NB4 (cell line): ENCODE results near the gene NFIA.

Experiments
- DNase-seq: peaks from one replicate; pipeline ENCODE4 v3.0.0; 2010; ENCODE audit warnings: low read depth
- H3K4me3 ChIP-seq: one replicate; pipeline ENCODE4 v1.5.1; 2011; ENCODE audit warnings: mild to moderate bottlenecking, low read depth, low read length, moderate library complexity
- CTCF ChIP-seq: IDR thresholded peaks from one replicate; pipeline ENCODE4 v1.5.1; 2012; ENCODE audit warnings: low read depth, low read length
- MAX ChIP-seq: IDR thresholded peaks from 2 replicates; pipeline ENCODE4 v1.6.1; 2011; ENCODE audit warnings: low read depth, low read length
- MYC ChIP-seq: IDR thresholded peaks from 2 replicates; pipeline ENCODE4 v1.6.1; 2011; ENCODE audit warnings: low read depth, low read length
- POLR2A ChIP-seq: IDR thresholded peaks from 2 replicates; pipeline ENCODE4 v1.6.1; 2011; ENCODE audit warnings: mild to moderate bottlenecking; ENCODE audit not compliant: insufficient read length; ENCODE audit errors: extremely low read depth

Gene NFIA

DNA sequence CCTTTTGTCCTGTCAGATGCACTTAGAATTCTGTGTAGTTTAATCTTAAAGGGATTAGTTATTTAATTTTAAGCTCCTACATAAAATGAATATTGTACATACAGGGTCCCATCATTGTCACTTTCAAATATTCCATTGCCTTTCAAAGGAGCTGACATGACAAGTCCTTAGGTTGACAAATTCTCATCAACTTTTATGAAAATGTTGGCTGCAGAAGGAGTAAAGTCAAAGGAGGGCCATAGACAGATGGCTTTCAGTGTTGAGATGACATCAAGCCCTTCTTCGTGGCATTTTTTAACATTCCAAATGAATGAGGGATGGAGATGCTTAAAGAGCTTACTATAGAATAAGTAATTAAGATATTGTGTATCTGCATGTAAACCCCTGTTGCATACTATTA, 15.4 kb downstream of the NFIA start:
- no peak for TF ChIP-seq MYC
- no peak overlapping the region for H3K4me3 ChIP-seq
- no peak for DNase-seq

DNA sequence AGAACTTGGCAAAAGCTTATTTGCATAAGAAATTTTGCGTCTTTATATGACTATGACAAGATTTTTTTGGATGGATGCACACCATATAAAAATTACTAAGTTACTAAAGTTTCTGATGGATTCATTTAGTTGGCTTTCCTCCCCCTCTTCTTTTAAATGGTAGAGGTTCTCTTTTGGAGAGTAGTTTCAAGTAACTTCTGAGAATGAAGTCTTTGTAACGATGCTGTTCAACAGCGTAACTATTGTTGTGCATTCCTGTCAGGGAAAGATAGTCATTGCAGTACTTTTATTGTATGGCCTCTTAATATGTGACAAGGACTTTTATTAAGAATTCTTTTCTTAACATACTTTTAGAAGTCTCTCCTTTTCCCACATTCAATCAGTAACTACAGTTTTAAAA, 16.0 kb downstream of the NFIA start:
- DNase-seq, result no peak
- no peak overlapping the region for H3K4me3 ChIP-seq
- TF ChIP-seq MYC (no peak), CTCF (no peak), POLR2A (no peak)

DNA sequence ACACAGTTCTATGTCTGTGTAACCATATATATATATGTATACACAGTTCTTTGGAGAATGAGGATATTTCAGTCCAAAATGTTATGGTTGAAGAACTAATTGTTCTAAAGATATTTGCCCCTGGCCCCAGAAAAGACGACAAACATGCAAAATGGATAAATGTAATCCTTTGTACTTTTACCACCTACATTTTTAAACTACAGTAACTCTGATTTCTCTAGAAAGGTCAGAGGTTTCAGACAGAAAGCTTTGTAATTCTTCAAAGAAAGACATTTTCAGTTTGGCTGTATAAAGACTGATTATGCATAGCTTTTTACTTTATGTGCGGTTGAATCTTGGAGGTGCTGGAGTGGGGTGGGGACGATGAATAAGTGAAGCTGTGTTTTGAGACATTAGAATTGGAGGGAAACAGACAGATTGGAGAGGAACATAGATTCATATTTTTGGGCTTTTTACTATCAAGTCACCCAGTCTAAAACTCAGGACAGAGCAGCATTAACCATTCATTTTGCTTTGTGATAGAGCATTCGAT, 16.6 kb downstream of the NFIA start:
- no peak for TF ChIP-seq CTCF
- no peak overlapping the region for H3K4me3 ChIP-seq
- DNase-seq, result no peak

DNA sequence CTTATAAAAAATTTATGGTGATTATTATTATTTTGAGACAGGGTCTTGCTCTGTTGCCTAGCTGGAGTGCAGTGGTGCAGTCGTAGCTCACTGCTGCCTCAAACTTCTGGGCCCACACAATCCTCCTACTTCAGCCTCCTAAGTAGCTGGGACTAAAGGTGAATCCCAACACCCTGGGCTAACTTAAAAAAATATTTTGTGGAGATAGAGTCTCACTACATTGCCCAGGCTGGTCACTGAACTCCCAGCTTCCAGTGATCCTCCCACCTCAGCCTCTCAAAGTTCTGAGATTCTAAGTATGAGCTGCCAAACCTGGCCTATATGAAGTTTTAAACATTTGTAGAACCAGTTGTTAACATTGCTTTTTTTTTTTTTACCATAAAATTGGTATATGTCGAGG, 18.2 kb downstream of the NFIA start:
- DNase-seq, result no peak
- no peak overlapping the region for H3K4me3 ChIP-seq
- TF ChIP-seq MAX (no peak), CTCF (no peak)

DNA sequence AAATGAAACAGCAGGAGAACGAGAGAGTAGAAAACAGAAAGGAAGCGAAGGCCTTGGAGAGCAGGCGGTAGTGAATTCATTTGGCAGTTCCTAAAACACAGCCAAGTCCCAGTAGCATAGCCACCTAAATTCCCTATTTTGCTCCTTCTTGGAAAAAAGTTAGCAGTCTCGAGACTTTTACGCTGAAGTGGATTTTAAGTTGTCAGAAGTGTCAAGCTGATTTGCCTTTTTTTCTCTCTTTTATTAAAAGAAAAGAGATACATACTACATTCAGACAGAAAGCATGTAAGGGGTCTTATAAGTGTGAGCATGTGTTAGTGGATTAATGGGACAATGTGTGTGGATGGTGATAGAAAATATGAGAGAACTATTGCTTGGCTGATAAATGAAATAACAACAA, 19.2 kb downstream of the NFIA start:
- TF ChIP-seq CTCF, result no peak
- no peak for TF ChIP-seq POLR2A
- no peak for TF ChIP-seq MYC
- no peak for TF ChIP-seq MAX
- DNase-seq, result no peak
- no peak overlapping the region for H3K4me3 ChIP-seq

DNA sequence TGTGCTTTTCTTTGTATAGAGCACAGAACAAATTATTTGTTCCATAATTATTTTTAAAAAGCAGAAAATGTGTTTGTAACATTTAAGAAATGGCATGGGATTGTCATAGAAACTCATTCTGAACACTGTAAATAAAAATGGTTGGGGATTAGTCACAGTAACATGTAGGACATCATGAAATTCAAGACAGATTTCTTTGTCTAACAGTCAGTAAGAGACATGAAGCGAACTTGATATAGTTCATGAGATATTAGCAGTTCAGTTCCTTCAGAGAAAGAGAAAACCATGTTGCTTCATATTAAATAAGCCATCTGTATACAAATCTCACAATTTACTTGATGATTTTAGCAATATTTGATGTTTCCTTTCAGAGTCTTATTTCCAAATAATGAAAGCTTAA, 19.7 kb downstream of the NFIA start:
- TF ChIP-seq MAX, result no peak
- no peak for TF ChIP-seq POLR2A
- TF ChIP-seq CTCF, result no peak
- TF ChIP-seq MYC, result no peak
- H3K4me3 ChIP-seq, result no peak overlapping the region
- DNase-seq, result no peak

DNA sequence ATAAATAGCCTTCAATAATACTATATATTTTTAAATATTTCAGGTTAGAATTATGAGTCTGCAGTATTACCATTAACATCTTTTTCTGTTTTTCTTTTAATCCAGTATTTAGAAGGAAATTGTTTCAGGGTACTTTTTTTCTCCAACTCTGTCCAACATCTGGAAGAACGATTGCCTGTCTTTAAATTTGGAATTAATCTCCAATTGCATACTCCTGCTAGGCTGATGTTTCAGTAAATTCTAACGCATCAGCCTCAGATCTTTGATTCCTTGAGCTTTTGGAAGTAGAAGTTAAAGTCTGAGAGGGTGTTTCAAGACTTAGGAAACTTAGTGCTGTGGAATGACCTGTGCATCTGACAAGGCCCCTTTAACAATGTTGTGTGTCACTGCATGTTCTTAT, 20.3 kb downstream of the NFIA start:
- no peak overlapping the region for H3K4me3 ChIP-seq
- no peak for TF ChIP-seq MYC
- DNase-seq, result no peak
